ENCODE results near the gene TCHHL1. TPM values are rescaled to one million over a fixed set of nuclear protein-coding genes. Genes with fewer than 3 reads are reported as not detected.

Gene TCHHL1
- not detected for total RNA-seq
- polyA plus RNA-seq, result not detected
- total RNA-seq, result 0 to 0.07 (median 0) reads per million in 6 experiments

DNA sequence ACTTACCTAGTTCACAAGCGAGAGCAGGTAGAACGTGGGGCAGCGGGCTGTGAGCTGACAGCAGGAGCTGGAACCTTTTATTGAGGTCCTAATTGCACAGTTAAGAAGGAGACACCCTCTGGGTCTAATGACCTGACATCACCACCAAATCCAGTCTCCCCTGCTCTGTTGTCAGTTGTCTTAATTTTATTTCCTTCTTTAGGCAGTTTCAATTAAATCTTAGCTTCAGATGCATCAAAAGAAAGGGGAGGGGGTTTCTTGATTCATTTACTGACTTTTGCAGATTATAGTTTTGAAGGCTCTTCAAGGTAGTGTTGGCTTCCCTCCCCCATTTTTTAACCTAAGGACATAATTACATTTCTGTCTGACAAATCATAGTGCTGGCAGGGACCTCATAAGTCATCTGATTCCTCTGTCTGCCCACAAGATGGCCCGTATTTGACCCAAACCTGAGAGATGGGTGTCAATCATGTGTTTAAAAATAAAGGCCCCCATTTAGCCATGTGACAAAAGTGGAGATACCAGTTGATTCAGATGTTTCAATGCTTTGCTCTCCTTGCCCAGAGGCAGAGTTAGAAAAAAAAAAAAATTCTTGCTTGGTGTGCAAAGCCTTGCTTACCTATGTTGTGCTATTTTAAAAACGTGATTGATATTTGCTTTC lies at the start of gene TCHHL1:
Gene TCHHL1 (minus strand): TSS at position 51 of the 661 bp plus-strand sequence. CDS start 921 bp downstream, outside the sequence.
- Mint-ChIP-seq H3K4me3 (no peak within 1 kb of the TSS), H3K4me1 (no peaks in the 10 kb centered on the region), H3K9me3 (peaks cover 8 to 27% (median 19%) of the 10 kb centered on the region in 9 donors), H3K27ac (no peak within 1 kb of the TSS), H3K27me3 (peaks cover 8 to 29% (median 25%) of the 10 kb centered on the region in 5 donors), H3K36me3 (peaks cover 0 to 21% (median 0%) of the 10 kb centered on the region in 3 donors)
- no peak for DNase-seq
- ATAC-seq, result no peak
- POLR2A ChIA-PET, result no interaction called here

DNA sequence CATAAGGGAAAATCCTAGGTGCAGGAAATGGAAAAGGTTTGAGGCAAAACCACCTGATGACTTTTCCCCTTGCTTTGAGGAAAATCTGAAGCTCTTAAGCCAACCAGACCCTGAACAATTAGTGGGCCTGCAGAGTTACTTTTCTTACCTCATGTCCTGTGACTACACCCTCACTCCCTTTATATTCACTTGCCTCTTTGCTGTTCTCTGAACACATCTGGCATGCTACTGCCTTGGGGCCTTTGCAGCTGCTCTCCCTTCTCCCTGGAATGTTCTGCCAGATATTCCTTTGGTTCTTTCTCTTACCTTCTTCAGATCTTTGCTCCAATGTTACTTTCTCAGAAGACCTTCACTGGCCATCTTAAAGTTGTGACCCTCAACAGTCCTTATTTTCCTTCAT lies 48.4 kb upstream of the TCHHL1 start:
- H3K27ac Mint-ChIP-seq, result no peak overlapping the region
- H3K4me3 Mint-ChIP-seq, result no peak overlapping the region
- H3K9me3 Mint-ChIP-seq, result peaks cover 0 to 25% (median 12%) of the 10 kb centered on the region in 9 donors
- peaks cover 0 to 16% (median 2%) of the 10 kb centered on the region in 3 donors for H3K36me3 Mint-ChIP-seq
- no peak for DNase-seq
- POLR2A ChIA-PET, result no interaction called here
- no peaks in the 10 kb centered on the region for H3K4me1 Mint-ChIP-seq
- no peak for ATAC-seq
- peaks cover 16 to 46% (median 23%) of the 10 kb centered on the region in 5 donors for H3K27me3 Mint-ChIP-seq

DNA sequence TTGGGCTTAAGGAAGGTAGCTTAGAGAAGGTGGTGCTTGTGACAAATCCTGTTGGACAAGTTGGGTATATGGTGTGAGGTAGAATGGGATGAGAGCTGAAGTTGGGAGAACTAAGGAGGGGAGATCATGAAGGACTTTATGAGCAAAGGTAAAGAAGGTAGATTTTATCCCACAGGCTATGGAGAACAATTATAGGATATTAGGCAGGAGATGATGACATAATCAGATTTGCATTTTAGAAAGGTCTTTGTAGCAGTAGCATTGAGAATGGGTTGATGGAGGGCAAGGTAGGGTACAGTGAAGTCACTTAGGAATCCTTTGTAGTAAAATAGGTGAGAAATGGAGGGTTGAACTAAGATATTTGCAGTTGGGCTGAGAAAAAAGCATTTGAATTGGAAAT lies 41.3 kb upstream of the TCHHL1 start:
- Mint-ChIP-seq H3K27me3 (peaks cover 34 to 62% (median 49%) of the 10 kb centered on the region in 5 donors), H3K4me3 (no peak overlapping the region), H3K9me3 (peaks cover 0 to 42% (median 23%) of the 10 kb centered on the region in 9 donors), H3K4me1 (no peaks in the 10 kb centered on the region), H3K36me3 (peaks cover 0 to 29% (median 2%) of the 10 kb centered on the region in 3 donors), H3K27ac (no peak overlapping the region)
- ATAC-seq, result no peak
- DNase-seq, result no peak
- POLR2A ChIA-PET, result no interaction called here

DNA sequence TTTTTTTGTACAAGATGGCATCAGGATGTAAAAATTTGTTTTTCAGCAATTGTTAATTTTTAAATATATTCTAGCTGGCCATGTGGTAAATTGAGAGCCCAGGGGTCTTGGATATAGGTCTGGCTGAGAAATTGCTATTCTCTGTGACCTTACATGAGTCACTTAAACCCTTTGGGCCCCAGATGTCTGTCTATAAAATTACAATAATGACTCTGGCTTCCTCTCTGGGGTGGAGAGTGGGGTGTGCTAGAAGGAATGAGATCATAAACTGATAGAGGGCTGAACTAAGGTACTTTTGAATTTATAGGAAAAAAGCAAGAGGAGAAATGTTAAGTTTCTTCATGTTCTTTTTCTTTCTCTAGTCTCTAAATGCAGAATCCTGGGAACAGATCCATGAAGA lies 38.8 kb upstream of the TCHHL1 start:
- ATAC-seq (no peak), DNase-seq (no peak)
- peaks cover 0 to 18% (median 0%) of the 10 kb centered on the region in 3 donors for H3K36me3 Mint-ChIP-seq
- peaks cover 33 to 66% (median 49%) of the 10 kb centered on the region in 5 donors for H3K27me3 Mint-ChIP-seq
- peaks cover 0 to 22% (median 13%) of the 10 kb centered on the region in 9 donors for H3K9me3 Mint-ChIP-seq
- no peak overlapping the region for H3K4me3 Mint-ChIP-seq
- H3K4me1 Mint-ChIP-seq, result no peaks in the 10 kb centered on the region
- no peak overlapping the region for H3K27ac Mint-ChIP-seq
- POLR2A ChIA-PET, result no interaction called here

DNA sequence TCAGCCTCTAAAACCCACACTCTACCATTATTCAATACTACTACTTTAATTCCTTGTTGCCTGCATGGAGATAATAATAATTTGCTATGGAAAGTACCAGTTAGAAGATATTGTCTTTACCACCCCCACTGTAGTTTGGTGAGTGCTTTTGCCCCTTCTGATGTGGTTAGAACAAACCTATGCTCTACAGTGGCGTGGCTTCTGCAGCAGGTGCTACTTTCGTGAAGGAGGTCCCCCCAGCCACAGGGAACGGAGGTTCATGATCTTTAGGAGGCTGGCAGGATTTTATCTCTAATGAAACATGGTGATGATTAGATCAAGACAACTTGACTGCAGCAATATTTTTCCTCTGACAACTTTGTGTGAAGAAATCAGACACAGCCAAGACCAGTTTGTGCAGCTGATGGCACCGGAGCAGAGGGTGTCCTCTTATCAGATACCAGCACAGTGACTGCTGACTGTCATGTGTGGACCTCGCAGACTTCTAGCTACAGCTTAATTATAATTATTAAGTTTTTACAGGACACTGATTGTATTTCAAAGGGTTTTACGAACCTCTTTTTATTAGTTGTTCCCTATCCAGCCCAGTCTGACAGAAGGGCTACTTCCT lies 37.1 kb upstream of the TCHHL1 start:
- H3K36me3 Mint-ChIP-seq, result peaks cover 0 to 10% (median 0%) of the 10 kb centered on the region in 3 donors
- H3K4me1 Mint-ChIP-seq, result no peaks in the 10 kb centered on the region
- H3K27ac Mint-ChIP-seq, result no peak overlapping the region
- DNase-seq (no peak), ATAC-seq (no peak)
- POLR2A ChIA-PET, result no interaction called here
- no peak overlapping the region for H3K4me3 Mint-ChIP-seq
- peaks cover 34 to 72% (median 50%) of the 10 kb centered on the region in 5 donors for H3K27me3 Mint-ChIP-seq
- H3K9me3 Mint-ChIP-seq, result peaks cover 0 to 14% (median 7%) of the 10 kb centered on the region in 9 donors

DNA sequence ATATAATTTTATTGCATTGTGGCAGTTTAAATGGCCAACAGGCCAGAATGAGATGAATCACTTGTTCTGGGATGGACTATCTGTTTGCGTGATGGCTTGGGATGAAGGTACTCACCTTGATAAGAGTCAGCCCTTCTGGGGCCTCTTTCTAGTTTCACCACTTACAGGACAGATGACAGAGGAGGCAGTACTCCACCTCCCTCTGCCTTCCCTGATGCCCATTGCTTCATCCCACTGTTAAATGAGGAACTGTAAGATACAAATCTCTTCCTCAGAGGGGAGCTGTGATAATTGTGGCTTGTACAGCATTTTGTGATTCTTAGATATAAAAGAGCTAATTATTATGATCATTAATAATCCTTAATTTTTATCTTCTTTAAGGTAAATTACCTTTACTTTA lies 30.1 kb upstream of the TCHHL1 start:
- DNase-seq (no peak), ATAC-seq (no peak)
- no peak overlapping the region for H3K27ac Mint-ChIP-seq
- no peaks in the 10 kb centered on the region for H3K36me3 Mint-ChIP-seq
- no peaks in the 10 kb centered on the region for H3K9me3 Mint-ChIP-seq
- no peaks in the 10 kb centered on the region for H3K4me1 Mint-ChIP-seq
- peaks cover 25 to 45% (median 42%) of the 10 kb centered on the region in 5 donors for H3K27me3 Mint-ChIP-seq
- H3K4me3 Mint-ChIP-seq, result no peak overlapping the region
- POLR2A ChIA-PET, result no interaction called here

DNA sequence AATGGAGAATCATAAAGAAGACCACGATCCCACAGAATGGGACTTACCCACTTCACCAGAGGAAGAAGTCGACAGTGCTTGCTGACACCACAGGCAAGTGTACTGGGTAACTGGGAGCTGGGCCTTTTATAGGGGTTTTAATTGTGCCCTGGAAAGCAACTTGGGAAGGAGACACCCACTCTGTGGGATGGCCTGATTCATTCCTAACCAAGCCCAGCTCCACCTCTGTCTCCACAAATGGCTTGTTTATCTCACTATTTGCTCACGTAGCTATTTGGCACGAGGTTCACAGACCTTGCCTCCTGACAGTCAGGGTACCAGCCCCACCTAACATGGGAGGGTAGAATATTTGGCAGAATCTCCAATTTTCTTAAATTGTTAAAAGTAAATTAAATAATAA lies 26.5 kb upstream of the TCHHL1 start, which contains the start of gene TCHH:
Gene TCHH (minus strand): TSS at position 101 of the 400 bp plus-strand sequence. CDS start 1,364 bp downstream, outside the sequence.
- Mint-ChIP-seq H3K4me1 (peaks cover 0 to 2% (median 0%) of the 10 kb centered on the region in 4 donors), H3K27me3 (peaks cover 22 to 38% (median 28%) of the 10 kb centered on the region in 5 donors), H3K4me3 (peak within 1 kb of the TSS in 1 of 10 donors; percentile 1), H3K27ac (peak within 1 kb of the TSS in 1 of 10 donors; percentile 29), H3K9me3 (no peaks in the 10 kb centered on the region), H3K36me3 (no peaks in the 10 kb centered on the region)
- ATAC-seq (no peak), DNase-seq (no peak)
- POLR2A ChIA-PET, result no interaction called here

DNA sequence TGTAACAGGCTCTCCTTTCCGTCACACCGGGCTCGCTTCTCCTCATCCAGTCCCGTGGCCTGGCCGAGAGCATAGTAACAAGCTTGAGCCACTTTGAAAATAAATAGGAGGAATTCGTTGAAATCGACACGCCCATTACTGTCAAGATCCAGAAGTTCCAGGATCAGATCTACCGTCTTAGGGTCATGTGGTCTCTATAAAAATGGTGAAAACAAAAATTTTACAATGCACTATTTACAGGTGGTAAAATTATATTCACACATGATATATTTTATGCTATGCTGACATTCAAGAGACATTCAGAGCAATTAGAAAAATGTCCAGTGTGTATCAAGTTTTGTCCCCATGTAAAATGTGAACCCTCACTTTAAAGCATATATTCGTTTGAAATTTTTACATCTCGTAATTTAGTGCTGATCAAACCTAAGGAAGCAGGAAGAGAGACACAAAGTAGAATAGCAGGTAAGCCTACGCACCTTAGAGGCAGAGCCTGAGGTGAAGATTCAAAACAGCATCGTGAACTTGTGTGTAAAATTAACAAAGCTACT lies 24.1 kb upstream of the TCHHL1 start:
- H3K27me3 Mint-ChIP-seq, result peaks cover 17 to 26% (median 22%) of the 10 kb centered on the region in 5 donors
- POLR2A ChIA-PET, result no interaction called here
- H3K4me1 Mint-ChIP-seq, result peaks cover 0 to 7% (median 0%) of the 10 kb centered on the region in 4 donors
- no peaks in the 10 kb centered on the region for H3K9me3 Mint-ChIP-seq
- no peak overlapping the region for H3K27ac Mint-ChIP-seq
- DNase-seq (no peak), ATAC-seq (no peak)
- H3K36me3 Mint-ChIP-seq, result no peaks in the 10 kb centered on the region
- H3K4me3 Mint-ChIP-seq, result no peak overlapping the region

DNA sequence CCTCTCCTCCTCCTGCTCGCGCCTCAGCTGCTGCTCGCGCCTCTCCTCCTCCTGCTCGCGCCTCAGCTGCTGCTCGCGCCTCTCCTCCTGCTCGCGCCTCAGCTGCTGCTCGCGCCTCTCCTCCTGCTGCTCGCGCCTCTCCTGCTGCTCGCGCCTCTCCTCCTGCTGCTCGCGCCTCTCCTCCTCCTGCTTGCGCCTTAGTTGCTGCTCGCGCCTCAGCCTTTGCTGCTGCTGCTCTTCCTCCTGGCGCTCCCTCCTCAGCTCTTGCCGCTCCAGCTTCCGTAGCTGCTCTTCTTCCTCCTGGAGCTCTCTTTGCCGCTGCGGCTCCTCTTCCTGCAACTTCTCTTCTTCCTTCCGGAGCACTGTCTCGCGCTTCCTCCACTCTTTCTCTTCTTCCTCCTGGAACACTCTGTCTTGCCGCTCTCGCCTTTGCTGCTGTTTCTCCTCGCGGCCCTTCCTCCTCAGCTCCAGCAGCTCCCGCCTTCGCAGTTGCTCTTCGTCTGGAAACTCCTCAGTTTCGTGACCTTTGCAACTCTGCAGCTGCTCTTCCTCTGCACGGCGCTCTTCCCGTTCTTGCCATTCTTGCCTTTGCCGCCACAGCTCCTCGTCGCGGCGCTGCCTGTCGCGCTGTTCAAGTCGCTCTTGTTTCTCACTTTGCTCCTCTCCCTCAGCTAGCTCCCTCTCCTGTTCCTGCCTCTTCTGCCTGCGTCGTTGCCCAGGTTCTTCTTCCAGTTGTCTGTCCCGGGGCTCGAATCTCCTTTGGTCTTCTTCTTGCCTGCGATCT lies 23.4 kb upstream of the TCHHL1 start:
- POLR2A ChIA-PET, result no interaction called here
- DNase-seq, result no peak
- no peak for ATAC-seq
- H3K4me3 Mint-ChIP-seq, result no peak overlapping the region
- H3K27ac Mint-ChIP-seq, result no peak overlapping the region
- no peaks in the 10 kb centered on the region for H3K9me3 Mint-ChIP-seq
- peaks cover 0 to 11% (median 3%) of the 10 kb centered on the region in 4 donors for H3K4me1 Mint-ChIP-seq
- peaks cover 0 to 3% (median 0%) of the 10 kb centered on the region in 3 donors for H3K36me3 Mint-ChIP-seq
- H3K27me3 Mint-ChIP-seq, result peaks cover 15 to 30% (median 20%) of the 10 kb centered on the region in 5 donors

DNA sequence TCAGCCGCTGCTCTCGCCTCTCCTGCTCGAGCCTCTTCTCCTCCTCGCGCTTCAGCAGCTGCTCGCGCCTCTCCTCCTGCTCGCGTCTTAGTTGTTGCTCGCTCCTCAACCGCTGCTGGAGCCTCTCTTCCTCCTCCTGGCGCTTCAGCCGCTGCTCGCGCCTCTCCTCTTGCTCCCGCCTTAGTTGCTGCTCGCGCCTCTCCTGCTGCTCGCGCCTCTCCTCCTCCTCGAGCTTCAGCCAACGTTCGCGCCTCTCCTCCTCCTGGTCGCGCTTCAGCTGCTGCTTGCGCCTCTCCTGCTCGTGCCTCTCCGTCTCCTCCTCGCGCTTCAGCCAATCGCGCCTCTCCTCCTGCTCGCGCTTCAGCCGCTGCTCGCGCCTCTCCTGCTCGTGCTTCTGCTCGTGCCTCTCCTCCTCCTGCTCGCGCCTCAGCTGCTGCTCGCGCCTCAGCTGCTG lies 22.7 kb upstream of the TCHHL1 start:
- Mint-ChIP-seq H3K36me3 (peaks cover 0 to 3% (median 0%) of the 10 kb centered on the region in 3 donors), H3K4me1 (peaks cover 0 to 11% (median 3%) of the 10 kb centered on the region in 4 donors), H3K27ac (no peak overlapping the region), H3K27me3 (peaks cover 8 to 31% (median 13%) of the 10 kb centered on the region in 5 donors), H3K9me3 (no peaks in the 10 kb centered on the region), H3K4me3 (no peak overlapping the region)
- POLR2A ChIA-PET, result interaction anchor here (0.6 to 0.8 kb wide), 2 partner anchors 76 to 840 kb away, joined by 5 to 8 read pairs; no protein-coding TSS in a partner anchor
- ATAC-seq, result peak in 1 of 2 donors; percentile 32
- no peak for DNase-seq

DNA sequence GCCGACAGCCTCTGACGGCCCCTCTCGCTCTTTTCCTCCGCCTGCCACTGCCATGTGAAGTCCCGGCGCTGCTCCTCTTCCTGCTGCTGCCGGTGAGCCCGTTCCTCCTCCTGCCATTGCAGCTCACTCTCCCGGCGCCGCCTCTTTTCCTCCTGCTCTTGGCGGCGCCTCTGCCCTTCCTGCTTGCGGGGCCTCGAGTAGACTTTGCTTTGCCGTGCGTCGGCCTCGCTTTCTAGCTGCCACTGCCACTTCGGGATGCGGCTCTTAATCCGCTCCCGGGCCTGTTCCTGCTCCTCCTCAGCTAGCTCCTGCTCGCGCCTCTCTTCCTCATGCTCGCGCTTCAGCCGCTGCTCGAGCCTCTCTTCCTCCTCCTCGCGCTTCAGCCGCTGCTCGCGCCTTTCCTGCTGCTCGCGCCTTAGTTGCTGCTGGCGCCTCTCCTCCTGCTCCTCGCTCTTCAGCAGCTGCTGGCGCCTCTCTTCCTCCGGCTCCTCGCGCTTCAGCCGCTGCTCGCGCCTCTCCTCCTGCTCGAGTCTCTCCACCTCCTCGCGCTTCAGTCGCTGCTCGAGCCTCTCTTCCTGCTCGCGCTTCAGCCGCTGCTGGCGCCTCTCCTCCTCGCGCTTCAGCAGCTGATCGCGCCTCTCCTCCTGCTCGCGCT lies 22.1 kb upstream of the TCHHL1 start:
- Mint-ChIP-seq H3K27ac (no peak overlapping the region), H3K27me3 (peaks cover 2 to 27% (median 14%) of the 10 kb centered on the region in 5 donors), H3K9me3 (no peaks in the 10 kb centered on the region), H3K4me3 (no peak overlapping the region), H3K36me3 (peaks cover 0 to 3% (median 0%) of the 10 kb centered on the region in 3 donors), H3K4me1 (peaks cover 0 to 11% (median 3%) of the 10 kb centered on the region in 4 donors)
- DNase-seq (peak in 2 of 10 donors; percentile 8 to 24), ATAC-seq (peak; percentile 68 to 72)
- POLR2A ChIA-PET, result interaction anchor here (0.6 to 0.8 kb wide), 2 partner anchors 75 to 840 kb away, joined by 5 to 8 read pairs; no protein-coding TSS in a partner anchor
